Subcutaneous abdominal adipose tissue (tissue), 5 donors: ENCODE data around the gene ANKRD36.
"Not testable (repeated sequence)": the region's sequence is repeated elsewhere in the genome, so short reads cannot be mapped to it uniquely, and the experiment has no call there.

Source experiments
- H3K27ac ChIP-seq: one replicate; pipeline ENCODE4 v1.7.0; 2013; ENCODE audit warnings: low read depth, mild to moderate bottlenecking, inconsistent platforms, low read length, moderate library complexity
- H3K27me3 ChIP-seq, 5 donors: one replicate each; pipeline ENCODE4 v1.7.0; 2013; ENCODE audit warnings: low read length in 5 of 5, inconsistent platforms in 1 of 5; ENCODE audit not compliant: control insufficient read depth in 5 of 5, insufficient read depth in 4 of 5
- H3K36me3 ChIP-seq, 5 donors: one replicate each; pipeline ENCODE4 v1.7.0; 2013; ENCODE audit warnings: low read length in 5 of 5; ENCODE audit not compliant: control insufficient read depth in 5 of 5, insufficient read depth in 5 of 5
- H3K4me1 ChIP-seq, 5 donors: one replicate each; pipeline ENCODE4 v1.7.0; 2013; ENCODE audit warnings: low read length in 5 of 5, mild to moderate bottlenecking in 3 of 5, moderate library complexity in 1 of 5; ENCODE audit not compliant: control insufficient read depth in 5 of 5, insufficient read depth in 5 of 5
- H3K4me3 ChIP-seq, 5 donors: one replicate each; pipeline ENCODE4 v1.7.0; 2013; ENCODE audit warnings: low read length in 5 of 5, low read depth in 1 of 5
- H3K9ac ChIP-seq, 5 donors: one replicate each; pipeline ENCODE4 v1.7.0; 2013; ENCODE audit warnings: low read length in 5 of 5, mild to moderate bottlenecking in 4 of 5, moderate library complexity in 3 of 5
- H3K9me3 ChIP-seq, 5 donors: one replicate each; pipeline ENCODE4 v1.7.0; 2013; ENCODE audit warnings: low read length in 5 of 5; ENCODE audit not compliant: control insufficient read depth in 5 of 5
- donor health status: healthy.
- donor health status: healthy.
- donor health status: healthy.
- donor health status: healthy.
- donor health status: healthy.

Gene ANKRD36

DNA sequence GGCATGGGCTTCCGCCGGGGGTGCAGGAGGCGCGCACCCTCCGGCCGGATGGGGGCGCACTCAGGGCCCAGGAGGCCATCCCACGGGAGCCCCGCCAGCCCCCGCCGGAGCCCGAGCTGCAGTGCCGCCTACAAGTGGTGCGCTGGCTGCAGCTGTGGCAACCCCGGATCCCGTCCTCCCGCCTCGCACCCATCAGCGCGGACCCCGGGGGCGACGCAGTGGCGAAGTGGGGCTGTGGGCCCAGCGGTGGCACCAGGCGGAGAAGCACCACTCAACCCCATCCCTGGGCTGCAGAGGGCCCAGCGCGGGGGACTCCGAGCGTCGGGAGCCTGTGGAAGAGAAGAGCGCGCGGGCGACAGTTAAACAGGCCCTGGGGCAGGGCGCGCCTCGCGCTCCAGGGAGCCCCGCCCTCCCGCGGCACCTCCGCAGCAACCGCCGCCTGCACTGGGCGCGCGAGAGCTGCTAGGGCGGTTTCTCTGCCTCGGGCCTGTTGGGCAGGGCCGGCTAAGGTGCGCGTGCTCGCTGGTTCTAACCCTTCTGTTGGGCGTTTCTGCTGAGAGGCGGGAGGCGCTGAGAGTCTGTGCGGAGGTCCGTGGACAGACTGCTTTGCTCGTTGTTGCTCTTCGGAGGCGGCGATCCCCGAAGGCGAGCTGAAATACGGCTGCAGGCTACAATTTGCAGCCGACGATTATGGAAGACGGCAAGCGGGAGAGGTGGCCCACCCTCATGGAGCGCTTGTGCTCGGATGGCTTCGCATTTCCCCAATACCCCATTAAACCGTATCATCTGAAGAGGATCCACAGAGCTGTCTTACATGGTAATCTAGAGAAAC is at the start of gene ANKRD36:
Gene ANKRD36, plus strand, starts transcription at position 104 of the 832 bp plus-strand sequence. Its CDS starts 587 bp downstream, at position 691.
- peak within 1 kb of the TSS; percentile 70 to 92 (median 76) for H3K4me3 ChIP-seq
- H3K9ac ChIP-seq = peak within 1 kb of the TSS in 4 of 5 donors; percentile 60 to 81 (median 72)
- H3K27me3 ChIP-seq, H3K4me1 ChIP-seq, H3K9me3 ChIP-seq, H3K36me3 ChIP-seq: not testable (repeated sequence)
- peak within 1 kb of the TSS; percentile 72 for H3K27ac ChIP-seq

DNA sequence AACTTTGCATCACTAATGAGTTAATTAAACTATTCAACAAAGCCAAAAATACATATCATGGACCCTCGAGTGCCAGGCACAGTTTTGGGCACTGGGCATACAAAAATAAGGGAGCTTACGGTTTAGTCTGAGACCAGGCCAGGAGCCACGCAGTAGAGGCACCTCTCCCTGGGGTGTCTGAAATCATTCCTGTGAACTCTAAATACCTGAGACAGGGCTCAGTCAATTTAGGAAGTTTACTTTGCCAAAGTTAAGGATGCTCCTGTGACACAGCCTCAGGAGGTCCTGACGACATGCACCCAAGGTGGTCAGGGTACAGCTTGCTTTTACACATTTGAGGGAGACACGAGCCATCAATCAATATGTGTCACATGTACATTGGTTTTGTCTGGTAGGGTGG is 46.9 kb upstream of the ANKRD36 start:
- not testable (repeated sequence) for H3K4me3 ChIP-seq, H3K36me3 ChIP-seq, H3K27me3 ChIP-seq, H3K27ac ChIP-seq, H3K9me3 ChIP-seq, H3K9ac ChIP-seq, H3K4me1 ChIP-seq

DNA sequence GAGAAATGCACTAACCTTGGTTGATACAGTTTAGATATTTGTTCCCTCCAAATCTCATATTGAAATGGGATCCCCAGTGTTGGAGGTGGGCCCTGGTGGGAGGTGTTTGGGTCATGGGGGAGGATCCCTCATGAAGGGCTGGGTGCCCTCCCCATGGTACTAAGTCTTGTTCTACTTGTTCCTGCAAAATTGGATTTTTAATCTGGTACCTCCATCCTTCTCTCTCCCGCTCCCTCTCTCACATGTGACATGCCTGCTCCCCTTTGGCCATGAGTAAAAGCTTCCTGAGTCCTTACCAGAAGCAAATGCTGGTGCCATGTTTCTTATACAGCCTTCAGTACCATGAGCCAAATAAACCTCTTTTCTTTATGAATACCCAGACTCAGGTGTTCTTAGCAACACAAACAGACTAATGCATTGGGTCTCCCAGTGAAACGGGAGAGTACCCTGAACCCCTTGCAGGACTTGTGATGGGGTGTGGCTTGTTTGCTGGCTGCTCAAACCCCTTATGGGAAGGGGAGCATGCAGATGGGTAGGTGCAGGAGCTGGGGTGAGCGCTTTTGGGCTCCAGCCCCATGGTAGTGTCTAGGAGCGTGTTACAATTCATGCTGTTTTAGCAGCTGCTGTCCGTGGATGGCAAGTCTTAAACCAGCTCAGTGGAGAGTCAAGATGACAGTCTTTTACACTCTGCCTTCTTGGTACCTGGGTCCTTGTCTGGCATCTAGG is 45.5 kb upstream of the ANKRD36 start:
- Histone ChIP-seq H3K27ac (no peak overlapping the region), H3K27me3 (peaks cover 0 to 7% (median 0%) of the 10 kb centered on the region in 5 donors), H3K9me3 (no peaks in the 10 kb centered on the region), H3K4me3 (no peak overlapping the region), H3K4me1 (no peaks in the 10 kb centered on the region), H3K9ac (no peak overlapping the region), H3K36me3 (no peaks in the 10 kb centered on the region)

DNA sequence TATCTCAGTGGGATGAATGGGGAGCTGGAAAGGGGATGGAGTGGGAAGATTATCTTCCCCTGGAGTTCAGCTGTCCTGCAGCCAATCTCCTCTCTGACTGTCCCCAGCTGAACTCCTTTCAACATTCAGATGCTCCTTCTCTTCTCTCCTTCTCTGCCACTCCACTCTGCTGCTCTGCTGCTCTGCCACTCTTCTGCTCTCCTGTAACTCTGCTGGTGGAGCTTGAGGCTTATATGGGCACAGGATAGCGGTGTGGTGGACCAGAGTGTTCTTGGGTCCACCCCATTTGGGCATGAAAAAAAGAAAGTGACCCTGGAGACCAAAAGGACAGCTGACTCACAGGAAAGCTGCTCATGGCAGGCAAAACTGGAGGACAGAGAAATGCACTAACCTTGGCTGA is 44.9 kb upstream of the ANKRD36 start:
- H3K4me1 ChIP-seq = no peaks in the 10 kb centered on the region
- no peaks in the 10 kb centered on the region for H3K36me3 ChIP-seq
- H3K4me3 ChIP-seq = no peak overlapping the region
- no peak overlapping the region for H3K27ac ChIP-seq
- no peak overlapping the region for H3K9ac ChIP-seq
- H3K27me3 ChIP-seq = peaks cover 0 to 7% (median 0%) of the 10 kb centered on the region in 5 donors
- H3K9me3 ChIP-seq = no peaks in the 10 kb centered on the region

DNA sequence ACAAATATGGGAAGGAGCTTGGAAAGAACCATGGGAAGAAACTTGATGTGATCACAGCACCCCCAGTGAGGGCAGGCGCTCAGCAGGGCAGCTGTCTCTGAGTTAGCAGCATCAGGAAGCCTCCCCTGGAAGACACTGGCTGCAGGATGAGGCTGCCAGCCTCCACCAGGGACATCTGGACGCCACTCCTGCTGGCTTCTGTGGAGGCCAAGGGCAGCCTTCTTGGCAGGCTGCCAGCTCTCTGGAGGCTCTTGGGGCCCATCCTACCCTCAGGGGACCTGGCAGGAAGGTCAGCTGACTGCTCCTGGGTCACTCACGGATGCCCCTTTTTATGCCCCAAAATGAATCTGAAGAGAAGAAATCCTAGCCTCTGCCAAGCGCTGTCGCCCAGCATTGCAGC is 44.2 kb upstream of the ANKRD36 start:
- not testable (repeated sequence) for H3K9ac ChIP-seq, H3K27ac ChIP-seq, H3K4me3 ChIP-seq, H3K36me3 ChIP-seq, H3K27me3 ChIP-seq, H3K9me3 ChIP-seq, H3K4me1 ChIP-seq

DNA sequence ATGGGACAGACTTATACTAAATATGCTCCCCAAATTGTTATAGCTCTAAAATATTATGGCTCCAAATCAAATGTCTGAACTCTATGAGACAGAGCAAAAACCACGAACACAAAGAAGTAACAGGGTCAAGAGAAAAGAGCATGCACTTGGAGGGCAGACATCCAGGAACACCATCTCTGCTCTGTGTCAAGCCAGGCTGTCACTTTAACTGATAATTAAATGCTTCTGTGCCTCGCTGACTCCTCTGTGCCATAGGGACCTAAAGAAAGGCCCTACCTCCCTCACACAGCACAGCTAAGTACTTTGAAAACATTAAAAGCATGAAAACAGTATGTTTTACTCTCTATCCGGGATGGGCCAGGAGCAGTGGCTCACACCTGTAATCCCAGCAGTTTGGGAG is 42.0 kb upstream of the ANKRD36 start:
- H3K9me3 ChIP-seq, H3K27ac ChIP-seq, H3K9ac ChIP-seq, H3K4me3 ChIP-seq, H3K27me3 ChIP-seq, H3K36me3 ChIP-seq, H3K4me1 ChIP-seq: not testable (repeated sequence)

DNA sequence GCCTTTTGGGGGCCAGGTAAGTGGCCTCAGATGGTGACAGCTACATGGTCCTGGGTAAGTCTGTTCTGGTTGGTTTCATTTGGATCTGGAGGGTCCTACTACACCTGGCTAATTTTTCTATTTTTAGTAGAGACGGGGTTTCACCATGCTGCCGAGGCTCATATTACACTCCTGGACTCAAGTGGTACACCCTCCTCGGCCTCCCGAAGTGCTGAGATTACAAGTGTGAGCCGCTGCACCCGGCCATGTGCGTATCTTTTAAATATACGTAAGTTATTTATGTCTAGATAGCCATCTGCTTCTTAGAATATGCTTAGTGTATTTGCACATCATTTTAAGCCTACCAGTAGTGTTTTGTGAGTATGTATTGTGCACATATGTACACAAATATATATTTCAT is 35.7 kb upstream of the ANKRD36 start:
- H3K9me3 ChIP-seq, H3K4me3 ChIP-seq, H3K27me3 ChIP-seq, H3K9ac ChIP-seq, H3K36me3 ChIP-seq, H3K4me1 ChIP-seq, H3K27ac ChIP-seq: not testable (repeated sequence)

DNA sequence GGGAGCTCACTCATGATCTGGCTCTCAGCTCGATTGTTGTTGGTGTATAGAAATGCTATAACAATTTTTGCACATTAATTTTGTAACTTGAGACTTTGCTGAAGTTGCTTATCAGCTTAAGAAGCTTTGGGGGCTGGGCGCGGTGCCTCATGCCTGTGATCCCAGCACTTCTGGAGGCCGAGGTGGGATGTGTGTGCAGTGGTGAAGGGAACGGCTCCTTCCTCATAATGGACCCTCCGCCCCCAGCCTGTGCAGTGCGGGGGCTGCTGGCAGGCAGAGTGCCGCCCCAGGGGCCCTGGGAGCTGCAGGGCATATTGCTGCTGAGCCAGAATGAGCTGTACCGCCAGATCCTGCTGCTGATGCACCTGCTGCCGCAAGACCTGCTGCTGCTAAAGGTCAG is 32.1 kb upstream of the ANKRD36 start:
- H3K4me1 ChIP-seq, H3K36me3 ChIP-seq, H3K27ac ChIP-seq, H3K9me3 ChIP-seq, H3K27me3 ChIP-seq, H3K9ac ChIP-seq, H3K4me3 ChIP-seq: not testable (repeated sequence)

DNA sequence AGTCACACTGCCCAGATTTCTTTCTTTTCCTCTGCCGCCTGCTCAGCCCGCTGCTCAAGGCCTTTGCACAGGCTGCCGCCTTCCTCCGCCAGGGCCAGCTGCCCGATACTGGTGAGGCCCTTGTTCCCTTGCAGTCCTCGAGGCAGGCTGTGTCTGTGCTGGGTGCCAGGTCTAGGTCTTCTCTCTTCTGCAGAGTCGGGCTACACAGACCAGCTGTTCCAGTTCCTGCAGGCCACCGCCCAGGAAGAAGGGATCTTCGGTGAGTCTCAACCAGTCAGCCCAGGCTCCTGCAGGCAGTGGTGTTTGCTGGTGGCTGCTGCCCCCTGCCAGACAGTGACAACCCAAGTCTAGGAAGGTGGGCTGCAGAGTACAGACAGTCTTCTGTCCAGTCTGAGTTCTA is 30.7 kb upstream of the ANKRD36 start:
- not testable (repeated sequence) for H3K9ac ChIP-seq, H3K4me1 ChIP-seq, H3K36me3 ChIP-seq, H3K4me3 ChIP-seq, H3K27ac ChIP-seq, H3K9me3 ChIP-seq, H3K27me3 ChIP-seq

DNA sequence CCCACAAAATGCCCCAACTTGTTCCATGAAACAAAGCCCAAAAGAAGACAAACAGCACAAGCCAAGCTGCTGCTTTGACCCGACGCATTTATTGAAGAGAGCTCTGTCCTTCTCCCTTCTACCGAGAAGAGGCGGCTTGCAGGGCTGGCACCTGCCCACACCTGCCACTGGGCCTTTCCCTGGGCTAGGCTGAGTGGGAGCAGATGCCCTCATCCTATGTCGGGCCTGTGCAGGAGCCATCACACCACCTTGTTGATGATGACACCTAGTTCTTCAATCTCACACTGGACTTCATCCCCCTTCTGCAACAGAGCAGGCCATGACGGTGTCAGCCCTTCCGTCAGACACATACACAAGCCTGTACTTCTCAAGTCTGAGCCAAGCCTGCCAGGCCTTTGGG is 29.4 kb upstream of the ANKRD36 start:
- not testable (repeated sequence) for H3K9me3 ChIP-seq, H3K4me3 ChIP-seq, H3K4me1 ChIP-seq, H3K36me3 ChIP-seq, H3K9ac ChIP-seq, H3K27me3 ChIP-seq, H3K27ac ChIP-seq
